GM21515 (cell line): ENCODE data around the gene SRC.

Experiments used
- ATAC-seq: cut with Tn5 transposase; IDR thresholded peaks from one replicate; pipeline ENCODE4 v1.9.1; 2021; ENCODE audit not compliant: unreplicated experiment

SRC gene

GRCh38 chr20:37407019-37407566 is 61.2 kb downstream of the SRC start:
- no peak for ATAC-seq

- no peak for ATAC-seq
Measured at GRCh38 chr20:37407573-37408002, 61.6 kb downstream of the SRC start.

- ATAC-seq = no peak
Measured at GRCh38 chr20:37408302-37409193, 62.6 kb downstream of the SRC start.

GRCh38 chr20:37411408-37412219 is 65.7 kb downstream of the SRC start:
- ATAC-seq = no peak

GRCh38 chr20:37413023-37413334 is 67.0 kb downstream of the SRC start:
- no peak for ATAC-seq

- ATAC-seq = no peak
Measured at GRCh38 chr20:37413379-37413778, 67.4 kb downstream of the SRC start.

- no peak for ATAC-seq
Measured at GRCh38 chr20:37414224-37415035, 68.5 kb downstream of the SRC start.

- ATAC-seq = no peak
Measured at GRCh38 chr20:37415118-37416085, 69.5 kb downstream of the SRC start.

GRCh38 chr20:37416100-37416847 is 70.3 kb downstream of the SRC start:
- ATAC-seq = no peak

GRCh38 chr20:37416848-37417616 is 71.1 kb downstream of the SRC start:
- ATAC-seq = no peak

GRCh38 chr20:37417617-37418467 is 71.9 kb downstream of the SRC start:
- no peak for ATAC-seq

GRCh38 chr20:37418591-37419109 is 72.7 kb downstream of the SRC start:
- no peak for ATAC-seq

- no peak for ATAC-seq
Measured at GRCh38 chr20:37419307-37419706, 73.4 kb downstream of the SRC start.

GRCh38 chr20:37419774-37420542 is 74.0 kb downstream of the SRC start:
- ATAC-seq = no peak

- ATAC-seq = no peak
Measured at GRCh38 chr20:37420610-37421009, 74.7 kb downstream of the SRC start.

- ATAC-seq = no peak
Measured at GRCh38 chr20:37421060-37421905, 75.3 kb downstream of the SRC start.
